ENCODE data around the gene BCL2.

GRCh38 chr18:63282793-63283192 is 36.8 kb downstream of the BCL2 start:
- TF ChIP-seq POLR2AphosphoS5 (IDR thresholded peaks at IDR 0.05) (no peak), POLR2A (IDR thresholded peaks at IDR 0.05) (no peak)

Data from sigmoid colon (tissue), 4 donors.